HUDEP-2 (cell line): Measurements from ENCODE around the gene RASSF5.

ENCODE experiments used
- DNase-seq, 76 experiments: peaks; one replicate each; lab custom pipeline; 2025; ENCODE audit not compliant: unreplicated experiment in 76 of 76; lab: John Stamatoyannopoulos, UW

The RASSF5 gene

GRCh38 chr1:206560007-206560716, 52.8 kb downstream of the RASSF5 start:
- DNase-seq, result no peak

- DNase-seq, result no peak
These were observed 56.3 kb downstream of the RASSF5 start for GRCh38 chr1:206563367-206564207.

DNA sequence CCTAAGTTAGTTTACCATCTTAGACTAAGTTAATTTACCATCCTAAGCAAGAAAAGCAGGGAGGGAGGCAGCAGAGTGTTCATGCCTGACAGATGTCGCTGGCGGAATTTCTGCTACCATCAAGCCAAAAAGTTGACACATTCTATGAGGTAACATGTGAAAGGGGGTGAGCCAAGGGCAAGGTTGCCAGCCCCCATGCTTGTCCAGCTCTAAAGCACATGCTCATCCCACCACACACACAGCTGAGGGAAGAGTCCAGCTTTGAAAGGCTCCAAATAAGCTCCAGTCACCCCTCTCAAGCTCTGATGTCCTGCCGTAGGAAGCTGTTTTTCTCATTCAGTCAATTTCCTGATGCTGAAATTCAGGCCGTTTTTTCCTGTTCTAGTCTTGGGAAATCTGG, 58.7 kb downstream of the RASSF5 start:
- DNase-seq, result no peak

- DNase-seq, result no peak
These were observed 59.7 kb downstream of the RASSF5 start for GRCh38 chr1:206566999-206567398.

GRCh38 chr1:206568256-206568655, 60.9 kb downstream of the RASSF5 start:
- no peak for DNase-seq

DNA sequence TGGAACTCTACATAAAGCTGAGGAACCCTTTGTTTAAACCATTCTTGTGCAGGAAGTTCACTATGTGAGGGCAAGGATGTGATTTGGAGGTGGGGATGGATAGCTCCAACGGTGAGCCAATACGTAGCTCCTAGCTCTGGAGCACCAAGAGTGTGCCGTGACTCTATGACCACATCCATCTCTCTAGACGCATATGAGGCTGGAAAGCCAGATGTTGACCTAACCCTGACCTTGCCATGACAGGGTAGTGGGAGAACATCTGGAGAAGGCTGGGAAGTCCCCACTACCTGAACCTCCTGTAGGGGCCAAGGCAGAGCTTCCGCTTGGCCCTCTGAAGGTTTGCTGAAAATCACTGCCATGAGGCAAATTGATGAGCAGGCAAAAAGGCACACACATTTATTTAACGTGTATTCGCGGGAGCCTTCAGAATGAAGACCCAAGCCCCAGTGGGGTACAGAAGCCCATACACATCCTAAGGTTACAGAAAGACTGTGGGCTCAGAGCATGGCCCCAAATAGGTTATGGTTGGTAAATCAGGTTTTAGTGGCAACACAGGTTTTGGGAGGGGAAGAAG, 61.5 kb downstream of the RASSF5 start:
- no peak for DNase-seq

- DNase-seq, result no peak
These were observed 62.2 kb downstream of the RASSF5 start for GRCh38 chr1:206569556-206569955.

DNA sequence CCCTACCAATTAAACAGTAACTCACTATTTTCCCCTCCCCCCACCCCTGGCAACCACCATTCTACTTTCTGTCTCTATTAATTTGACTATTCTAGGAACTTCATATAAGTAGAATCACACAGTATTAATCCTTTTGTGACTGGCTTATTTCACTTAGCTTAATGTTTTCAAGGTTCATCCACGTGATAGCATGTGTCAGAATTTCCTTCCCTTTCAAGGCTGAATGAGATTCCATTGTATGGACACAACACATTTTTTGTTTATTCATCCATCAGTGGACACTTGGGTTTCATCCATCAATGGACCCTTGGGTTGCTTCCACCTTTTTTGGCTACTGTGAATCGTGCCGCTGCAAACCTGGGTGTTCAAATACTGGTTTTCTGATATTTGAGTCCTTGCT, 63.2 kb downstream of the RASSF5 start:
- DNase-seq, result no peak

DNA sequence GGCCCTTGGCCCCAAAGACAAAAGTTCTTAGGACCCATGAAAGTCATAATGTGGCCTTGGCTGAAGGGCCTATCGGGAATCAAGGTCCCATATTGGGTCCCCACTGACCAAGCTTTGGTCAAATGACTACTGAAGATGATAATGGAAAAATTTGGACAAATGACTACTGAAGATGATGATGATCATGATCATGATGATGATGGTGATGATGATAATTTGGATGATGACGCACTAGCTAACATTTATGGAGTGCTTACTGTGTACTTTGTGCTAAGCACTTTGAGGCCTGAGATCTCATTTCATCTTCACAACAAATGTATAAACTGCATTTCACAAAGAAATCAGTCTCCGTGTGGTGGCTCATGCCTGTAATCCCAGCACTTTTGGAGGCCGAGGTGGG, 65.5 kb downstream of the RASSF5 start:
- no peak for DNase-seq

DNA sequence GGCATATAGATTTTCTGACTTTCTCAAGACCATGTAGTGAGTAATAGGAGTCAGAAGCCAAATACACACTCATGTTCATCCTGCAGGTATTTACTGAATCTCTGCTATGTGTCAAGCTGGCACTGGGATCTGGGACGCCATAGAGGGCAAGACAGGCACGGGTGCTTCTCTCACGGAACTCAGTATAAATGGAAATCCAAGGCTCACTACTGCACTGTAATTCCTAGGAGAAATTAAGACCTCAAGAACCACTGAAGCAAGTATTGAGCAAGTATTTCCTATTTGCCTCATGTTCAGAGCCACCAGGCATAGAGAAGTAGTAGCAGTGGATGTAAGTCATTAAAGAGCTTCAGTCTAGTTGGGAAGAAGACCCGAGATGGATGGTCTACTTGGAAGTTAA, 66.0 kb downstream of the RASSF5 start:
- DNase-seq, result no peak

DNA sequence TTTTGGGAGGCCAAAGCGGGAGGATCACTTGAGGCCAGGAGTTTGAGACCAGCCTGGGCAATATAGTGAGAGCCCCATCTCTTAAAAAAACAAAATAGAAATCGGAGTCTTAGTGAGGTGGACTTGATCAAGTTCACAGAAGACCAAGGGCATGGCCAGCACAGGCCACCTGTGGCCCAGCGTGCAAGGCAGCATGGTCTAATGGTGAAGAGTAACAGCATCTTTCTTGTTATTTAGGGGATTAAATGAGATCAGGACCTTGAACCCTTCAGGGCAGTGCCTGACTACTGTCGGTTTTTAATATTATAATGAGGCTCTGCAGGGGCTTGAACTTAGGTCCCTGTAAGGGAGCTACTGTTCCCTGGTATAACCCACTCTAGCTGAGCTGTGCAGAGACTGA, 66.4 kb downstream of the RASSF5 start:
- DNase-seq, result no peak

- DNase-seq, result peak in 48 of 76 experiments; percentile 3 to 67 (median 33)
These were observed 68.0 kb downstream of the RASSF5 start for GRCh38 chr1:206575165-206575893.

DNA sequence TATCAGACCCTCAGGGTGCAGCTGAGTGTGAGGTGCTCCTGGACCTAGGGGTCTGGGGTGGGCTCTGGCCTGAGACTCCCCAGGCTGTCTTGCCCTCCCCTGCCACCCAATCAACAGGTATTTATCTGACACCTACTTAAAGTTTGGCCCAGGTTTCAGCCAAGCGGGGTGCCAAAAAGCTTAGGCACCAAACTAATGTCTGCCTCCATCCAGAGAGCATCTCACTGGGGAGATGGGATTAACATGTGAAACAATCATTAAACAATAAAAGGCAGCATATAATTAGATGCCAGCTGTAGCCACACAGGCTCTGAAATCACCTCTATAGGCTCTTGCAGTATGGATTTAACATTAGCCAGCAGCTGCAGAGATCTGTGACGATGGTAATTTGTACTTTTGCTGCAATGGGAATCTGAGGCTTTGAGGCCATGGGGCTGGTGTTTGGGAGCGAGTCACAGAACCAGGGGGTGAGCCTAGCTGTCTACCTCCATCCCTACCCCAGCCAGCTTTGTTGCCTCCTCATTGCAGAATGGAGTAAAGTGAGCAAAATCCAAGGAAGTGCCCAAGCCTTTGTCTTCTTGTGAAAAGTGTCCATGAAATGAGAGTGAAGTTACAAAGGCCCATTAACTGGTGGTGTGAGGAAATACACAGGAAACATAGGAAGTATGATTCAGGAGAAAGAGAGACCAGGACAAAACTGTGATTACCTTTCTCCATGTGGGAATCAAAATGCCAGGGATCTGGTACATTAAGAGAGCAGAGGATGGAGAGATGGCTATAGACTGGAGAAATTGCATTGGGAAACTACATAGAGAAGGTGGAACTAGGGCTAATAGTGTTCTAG, 68.8 kb downstream of the RASSF5 start:
- DNase-seq, result no peak

DNA sequence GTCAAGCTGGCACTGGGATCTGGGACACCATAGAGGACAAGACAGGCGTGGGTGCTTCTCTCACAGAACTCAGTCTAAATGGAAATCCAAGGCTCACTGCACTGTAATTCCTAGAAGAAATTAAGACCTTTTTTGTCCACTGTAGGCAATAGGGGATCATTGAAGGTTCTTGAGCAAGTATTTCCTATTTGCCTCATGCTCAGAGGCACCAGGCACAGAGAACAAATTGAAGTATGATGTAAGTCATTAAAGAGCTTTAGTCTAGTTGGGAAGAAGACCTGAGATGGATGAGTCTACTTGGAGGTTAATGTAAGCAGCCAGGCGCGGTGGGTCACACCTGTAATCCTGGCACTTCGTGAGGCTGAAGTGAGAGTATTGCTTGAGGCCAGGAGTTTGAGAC, 70.3 kb downstream of the RASSF5 start:
- DNase-seq, result no peak

- DNase-seq, result no peak
These were observed 71.0 kb downstream of the RASSF5 start for GRCh38 chr1:206578068-206578977.

- DNase-seq, result no peak
These were observed 71.6 kb downstream of the RASSF5 start for GRCh38 chr1:206578978-206579374.

DNA sequence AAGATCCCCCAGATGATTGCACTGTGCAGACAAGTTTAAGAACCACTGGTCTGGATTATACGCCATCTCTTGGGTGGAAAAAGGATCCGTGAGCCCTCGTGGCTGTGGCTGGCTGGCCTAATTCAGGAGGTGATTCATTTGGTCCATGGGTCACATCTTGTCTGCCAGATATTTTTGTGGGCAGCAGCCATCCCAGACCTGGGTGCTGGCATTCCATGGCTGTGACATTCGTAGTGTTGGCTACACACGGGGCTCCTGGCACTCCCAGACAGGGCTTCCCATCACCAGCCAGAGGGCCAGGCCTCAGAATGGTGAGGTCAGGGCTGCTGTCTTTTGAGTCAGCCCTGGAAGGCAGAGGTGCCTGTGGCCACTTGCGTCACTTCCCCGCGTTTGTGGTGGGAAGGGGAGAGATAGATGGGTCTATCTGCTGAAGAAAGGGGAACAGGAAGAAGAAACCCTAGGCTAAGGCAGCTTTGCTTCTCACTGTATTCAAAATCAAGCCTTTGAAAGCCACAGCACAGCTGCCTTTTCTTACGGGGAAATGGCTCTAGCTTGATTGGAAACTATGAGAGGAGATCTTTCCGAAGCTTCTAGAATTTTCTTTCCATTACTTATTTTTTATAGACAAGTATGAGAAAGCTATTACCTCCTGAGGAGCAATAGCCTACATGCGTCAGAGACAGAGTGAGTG, 72.6 kb downstream of the RASSF5 start:
- DNase-seq, result no peak

DNA sequence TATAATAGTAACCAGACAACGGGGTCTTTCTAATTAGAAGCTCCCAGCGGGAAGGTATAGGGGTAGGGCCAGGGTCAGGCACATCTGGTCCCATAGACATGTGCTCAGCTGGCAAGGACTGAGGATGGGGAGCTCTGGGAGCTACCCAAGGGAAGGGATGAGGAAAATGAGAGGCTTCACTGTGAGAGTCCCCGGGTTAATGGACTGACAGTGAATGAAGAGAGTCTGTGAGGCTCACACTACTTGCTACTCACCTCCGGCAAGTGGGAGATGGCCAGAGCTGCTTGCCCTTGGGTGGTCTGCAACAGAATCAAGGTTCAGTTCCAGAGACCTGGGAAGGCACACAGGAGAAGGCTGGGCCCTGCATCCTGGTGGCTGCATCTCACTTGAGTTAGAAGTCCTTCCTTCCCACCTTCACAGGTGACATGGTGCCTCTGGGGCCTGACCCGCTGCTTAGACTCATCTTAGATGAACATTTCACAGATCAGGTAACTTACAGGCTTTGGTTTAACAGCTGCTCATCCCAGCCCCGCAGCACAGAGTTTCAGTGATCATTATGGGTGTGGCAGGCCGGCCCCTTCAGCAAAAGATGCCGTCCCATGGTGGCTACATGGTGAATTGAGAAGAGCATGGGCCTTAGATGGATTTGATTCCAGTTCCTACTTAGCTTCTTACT, 73.2 kb downstream of the RASSF5 start:
- DNase-seq, result no peak
